ENCODE data around the gene ZP3.
A peak's percentile ranks its signal among the peaks of the same experiment; 100 is the strongest.
"Not testable (repeated sequence)": the region's sequence is repeated elsewhere in the genome, so short reads cannot be mapped to it uniquely, and the experiment has no call there.

Gene ZP3

DNA sequence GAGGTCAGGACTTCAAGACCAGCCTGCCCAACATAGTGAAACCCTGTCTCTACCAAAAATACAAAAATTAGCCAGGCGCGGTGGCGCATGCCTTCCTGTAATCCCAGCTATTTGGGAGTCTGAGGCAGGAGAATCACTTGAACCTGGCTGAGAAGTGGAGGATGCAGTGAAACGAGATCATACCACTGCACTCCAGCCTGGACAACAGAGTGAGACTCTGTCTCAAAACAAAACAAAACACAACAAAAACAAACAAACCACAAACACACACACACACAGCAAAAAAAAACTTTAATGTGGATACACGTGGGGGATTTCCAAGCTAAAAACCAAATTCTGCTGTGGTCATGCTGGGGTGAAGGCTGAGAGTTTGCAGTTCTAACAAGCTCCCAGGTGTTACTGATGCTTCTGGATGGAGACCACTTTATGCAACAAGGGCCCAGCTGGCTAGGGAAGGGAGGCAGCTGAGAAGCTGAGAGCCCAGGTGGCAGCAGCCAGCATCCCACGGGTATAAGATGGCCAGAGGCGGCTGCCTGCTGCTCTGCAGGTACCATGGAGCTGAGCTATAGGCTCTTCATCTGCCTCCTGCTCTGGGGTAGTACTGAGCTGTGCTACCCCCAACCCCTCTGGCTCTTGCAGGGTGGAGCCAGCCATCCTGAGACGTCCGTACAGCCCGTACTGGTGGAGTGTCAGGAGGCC, at the start of gene ZP3:
ZP3 (plus strand) TSS at position 538 of the 699 bp plus-strand sequence; CDS start at position 553, 15 bp downstream.
- no peak for DNase-seq

DNA sequence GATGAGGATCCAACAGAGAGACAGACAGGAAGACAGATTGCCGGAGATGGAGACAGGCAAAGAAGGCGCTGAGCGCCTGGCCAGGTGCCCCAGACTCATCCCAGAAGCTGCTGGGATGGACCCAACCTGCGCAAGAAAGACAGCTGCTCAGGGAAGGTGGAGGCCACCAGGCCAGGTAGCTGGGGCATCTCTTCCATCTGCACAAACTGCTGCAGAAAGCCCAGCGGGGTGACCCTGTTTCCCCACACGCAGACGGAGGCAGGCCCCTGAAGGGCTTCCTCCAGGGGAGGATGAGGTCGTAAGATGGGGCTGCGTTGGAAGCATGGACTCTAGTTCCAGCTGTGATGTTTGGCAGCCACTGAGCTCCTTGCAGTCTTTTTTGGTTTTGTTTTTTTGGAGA, 49.5 kb upstream of the ZP3 start:
- no peak for DNase-seq

DNA sequence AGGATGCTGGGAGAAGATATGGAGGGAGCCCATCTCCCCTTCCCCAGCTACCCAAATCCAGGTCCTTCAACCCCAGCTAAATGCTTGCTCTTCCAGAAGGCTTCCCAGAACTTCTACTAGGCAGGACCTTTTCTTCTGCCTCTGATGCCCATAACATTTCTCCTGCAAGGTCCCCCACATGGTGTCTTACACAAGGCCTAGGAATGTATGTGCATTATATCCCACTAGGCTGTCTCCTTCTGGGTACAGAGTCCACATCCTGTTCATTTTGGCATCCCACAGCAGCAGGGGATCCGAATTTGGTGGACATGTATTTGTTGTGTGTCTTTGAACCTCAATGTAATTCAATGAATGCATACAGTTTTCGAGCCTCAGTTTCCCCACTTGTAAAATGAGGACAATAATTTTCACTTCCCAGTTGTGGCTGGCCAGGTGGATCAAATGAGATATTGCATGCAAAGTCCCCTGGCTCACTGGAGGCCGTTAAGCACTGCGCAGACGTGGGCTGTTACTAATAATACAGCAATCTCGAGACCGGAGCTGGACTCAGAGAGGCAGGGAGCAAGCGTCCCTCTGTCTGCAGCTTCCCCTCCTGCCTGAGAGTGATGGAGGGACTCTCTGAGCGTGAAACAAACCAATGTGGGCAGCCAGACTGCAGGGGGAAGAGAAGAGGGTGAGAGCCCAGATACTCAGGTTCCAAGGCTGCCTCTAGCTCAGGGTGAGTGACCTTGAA, 47.4 kb upstream of the ZP3 start:
- no peak for DNase-seq

- no peak for DNase-seq
These were observed 44.2 kb upstream of the ZP3 start for GRCh38 chr7:76380623-76380966.

DNA sequence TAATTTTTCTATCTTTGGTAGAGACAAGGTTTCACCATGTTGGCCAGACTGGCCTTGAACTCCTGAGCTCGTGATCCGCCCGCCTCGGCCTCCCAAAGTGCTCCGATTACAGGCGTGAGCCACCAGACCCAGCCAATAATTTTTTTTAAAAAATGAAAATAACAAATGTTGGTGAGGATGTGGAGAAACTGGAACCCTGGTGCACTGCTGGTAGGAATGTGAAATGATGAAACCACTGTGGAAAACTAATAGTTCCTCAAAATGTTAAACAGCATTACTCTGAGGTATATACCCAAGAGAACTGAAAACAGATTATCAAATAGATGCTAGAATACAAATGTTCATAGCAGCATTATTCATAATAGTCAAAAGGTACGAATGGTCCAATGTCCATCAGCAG, 42.9 kb upstream of the ZP3 start:
- DNase-seq: no peak

GRCh38 chr7:76383089-76383944, 41.4 kb upstream of the ZP3 start:
- DNase-seq: peak; percentile 51

DNA sequence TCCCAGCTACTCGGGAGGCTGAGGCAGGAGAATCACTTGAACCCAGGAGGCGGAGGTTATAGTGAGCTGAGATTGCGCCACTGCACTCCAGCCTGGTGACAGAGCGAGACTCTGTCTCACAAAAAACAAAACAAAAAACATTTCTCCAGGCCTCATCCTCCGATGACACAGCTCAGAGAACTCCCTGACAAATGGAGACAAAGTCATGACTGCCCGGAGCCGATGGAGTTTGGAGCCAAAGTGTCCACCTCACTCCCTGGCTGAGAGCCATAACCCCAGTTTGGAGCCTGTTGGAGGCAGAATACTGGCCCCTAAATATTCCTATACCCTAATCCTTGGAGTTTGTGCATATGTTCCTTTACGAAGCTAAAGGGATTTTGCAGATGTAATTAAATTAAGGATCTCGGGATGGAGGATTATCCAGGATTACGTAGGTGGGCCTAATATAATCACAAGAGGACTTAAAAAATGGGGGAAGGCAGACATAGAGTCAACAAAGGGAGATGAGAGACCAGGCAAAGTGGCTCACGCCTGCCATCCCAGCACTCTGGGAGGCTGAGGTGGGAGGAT, 38.0 kb upstream of the ZP3 start:
- no peak for DNase-seq

DNA sequence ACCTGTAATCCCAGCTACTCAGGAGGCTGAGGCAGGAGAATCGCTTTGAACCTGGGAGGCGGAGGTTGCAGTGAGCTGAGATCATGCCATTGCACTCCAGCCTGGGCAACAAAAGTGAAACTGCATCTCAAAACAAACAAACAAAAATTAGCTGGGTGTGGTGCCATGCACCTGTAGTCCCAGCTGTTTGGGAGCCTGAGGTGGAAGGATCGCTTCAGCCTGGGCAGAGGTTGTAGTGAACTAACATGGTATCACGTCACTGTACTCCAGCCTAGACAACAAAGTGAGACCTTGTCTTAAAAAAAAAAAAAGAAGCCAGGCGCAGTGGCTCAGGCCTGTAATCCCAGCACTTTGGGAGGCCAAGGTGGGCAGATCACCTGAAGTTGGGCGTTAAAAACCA, 37.0 kb upstream of the ZP3 start:
- not testable (repeated sequence) for DNase-seq

DNA sequence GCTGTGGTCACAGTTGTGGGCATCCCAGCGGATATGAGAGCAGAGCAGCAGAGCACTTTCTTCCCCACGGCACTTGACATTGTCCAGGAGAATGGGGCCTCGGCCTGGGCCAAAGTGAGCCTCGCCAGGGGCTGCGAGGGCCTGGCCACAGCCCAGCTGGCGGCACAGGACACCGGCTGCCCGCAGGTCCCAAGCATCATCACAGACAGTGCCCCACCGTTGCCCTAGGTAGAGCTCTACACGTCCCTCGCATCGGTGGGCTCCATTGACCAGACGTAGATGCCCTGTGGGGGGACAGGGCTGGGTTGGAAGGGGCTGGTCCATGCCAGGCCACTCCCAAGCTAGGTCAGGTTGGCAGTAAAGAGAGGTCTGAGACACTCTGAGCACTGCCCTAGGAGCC, 34.7 kb upstream of the ZP3 start:
- no peak for DNase-seq

DNA sequence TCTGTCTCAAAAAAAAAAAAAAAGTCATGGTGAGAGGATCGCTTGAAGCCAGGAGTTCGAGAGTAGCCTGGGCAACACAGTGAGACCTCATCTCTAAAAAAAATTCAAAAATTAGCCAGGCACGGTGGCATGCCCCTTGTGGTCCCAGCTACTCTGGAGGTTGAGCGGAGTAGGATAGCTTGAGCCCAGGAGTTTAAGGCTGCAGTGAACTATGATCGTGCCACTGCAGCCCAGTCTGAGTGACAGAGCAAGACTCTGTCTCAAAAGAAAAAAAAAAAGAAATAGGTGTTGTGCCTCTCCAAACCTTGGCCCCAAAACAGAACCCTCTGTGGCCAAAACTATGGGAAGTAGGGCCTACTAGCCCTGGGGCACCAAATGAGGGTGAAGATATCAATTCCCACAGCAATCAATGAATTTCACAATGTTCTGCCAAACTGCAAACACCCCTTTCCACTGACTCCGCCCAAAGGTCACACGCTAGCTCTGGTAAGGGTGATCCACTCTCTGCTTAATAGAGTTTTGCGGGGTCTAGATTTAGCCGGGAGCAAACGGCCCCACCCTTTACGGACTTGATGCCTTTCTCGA, 32.1 kb upstream of the ZP3 start:
- no peak for DNase-seq

DNA sequence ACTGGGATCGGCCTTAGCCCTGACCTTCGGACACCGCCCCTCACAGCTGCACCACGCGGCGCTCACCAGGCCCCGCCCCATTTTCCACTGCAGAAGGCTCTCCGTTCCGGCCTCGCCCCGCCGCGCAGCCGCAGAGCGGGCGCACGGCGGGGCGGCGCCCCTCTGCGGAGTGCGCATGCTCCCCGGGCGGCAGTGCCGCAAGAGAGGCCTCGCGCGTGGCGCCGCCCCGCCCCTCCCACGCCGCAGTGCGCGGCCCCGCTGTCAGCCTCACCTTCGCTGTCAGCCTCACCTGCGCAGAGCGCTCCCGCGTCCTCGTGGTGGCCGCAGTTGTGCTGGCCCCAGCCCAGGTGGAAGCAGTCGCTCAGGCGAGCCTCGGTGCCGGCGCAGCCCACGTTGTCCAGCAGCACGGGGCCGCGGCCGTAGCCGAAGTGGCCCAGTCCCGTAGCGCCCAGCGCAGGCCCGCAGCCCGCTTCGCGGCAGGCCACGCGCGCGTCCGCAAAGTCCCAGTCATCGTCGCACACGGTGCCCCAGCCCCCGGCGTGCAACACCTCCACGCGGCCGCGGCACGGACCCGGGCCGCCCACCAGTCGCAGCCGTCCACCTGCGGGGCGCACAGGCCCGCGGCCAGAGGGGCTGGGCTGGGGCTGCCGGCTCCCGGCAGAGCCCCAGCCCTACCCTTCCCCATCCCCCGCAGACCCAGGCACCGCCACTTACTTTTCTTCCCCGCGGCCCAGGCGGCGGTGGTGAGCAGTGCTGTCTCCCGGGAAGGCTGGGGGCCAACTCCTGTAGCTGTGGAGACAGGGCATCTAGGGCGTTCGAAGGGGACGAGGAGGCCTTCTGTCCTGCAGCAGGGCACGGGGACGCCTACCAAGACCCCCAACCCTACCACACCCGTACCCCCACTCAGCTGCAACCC, 31.4 kb upstream of the ZP3 start:
- DNase-seq: peak; percentile 92

GRCh38 chr7:76394957-76395356, 29.8 kb upstream of the ZP3 start:
- DNase-seq: no peak

- DNase-seq: not testable (repeated sequence)
These were observed 29.2 kb upstream of the ZP3 start for GRCh38 chr7:76395605-76395964.

DNA sequence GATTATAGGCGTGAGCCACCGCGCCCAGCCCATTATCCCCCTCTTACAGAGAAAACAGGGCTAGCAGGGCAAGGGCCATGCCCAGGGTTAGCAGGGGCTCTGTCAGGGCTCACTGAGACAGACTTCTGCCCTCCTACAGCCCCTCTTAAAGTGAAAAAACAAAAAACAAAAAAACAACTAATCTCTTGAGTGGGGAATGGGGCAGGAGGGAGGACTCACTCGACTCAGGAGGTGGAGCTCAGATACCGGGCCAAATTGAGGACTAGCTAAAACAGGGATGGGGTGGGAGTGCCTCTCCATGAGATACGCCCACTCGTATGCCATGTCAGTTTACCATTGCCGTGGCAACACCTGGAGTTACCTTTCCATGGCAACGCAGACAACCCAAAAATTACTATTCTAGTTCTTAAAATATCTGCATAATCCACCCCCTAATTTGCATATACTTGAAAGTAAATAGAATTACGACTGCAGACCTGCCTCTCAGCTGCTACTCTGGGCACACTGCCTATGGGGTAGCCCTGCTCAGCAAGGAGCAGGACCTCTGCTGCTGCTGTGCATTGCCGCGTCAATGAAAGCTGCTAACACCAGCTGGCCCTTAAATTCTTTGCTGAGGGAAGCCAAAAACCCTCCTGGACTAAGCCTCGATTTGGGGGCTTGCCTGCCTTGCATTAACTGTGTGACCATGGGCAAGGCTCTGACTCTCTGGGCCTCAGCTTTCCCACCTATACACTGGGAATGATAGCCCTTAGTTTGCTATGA, 28.6 kb upstream of the ZP3 start:
- DNase-seq: peak; percentile 34

- no peak for DNase-seq
These were observed 27.9 kb upstream of the ZP3 start for GRCh38 chr7:76396864-76397263.

- DNase-seq: peak; percentile 79
These were observed 27.2 kb upstream of the ZP3 start for GRCh38 chr7:76397409-76398183.

DNA sequence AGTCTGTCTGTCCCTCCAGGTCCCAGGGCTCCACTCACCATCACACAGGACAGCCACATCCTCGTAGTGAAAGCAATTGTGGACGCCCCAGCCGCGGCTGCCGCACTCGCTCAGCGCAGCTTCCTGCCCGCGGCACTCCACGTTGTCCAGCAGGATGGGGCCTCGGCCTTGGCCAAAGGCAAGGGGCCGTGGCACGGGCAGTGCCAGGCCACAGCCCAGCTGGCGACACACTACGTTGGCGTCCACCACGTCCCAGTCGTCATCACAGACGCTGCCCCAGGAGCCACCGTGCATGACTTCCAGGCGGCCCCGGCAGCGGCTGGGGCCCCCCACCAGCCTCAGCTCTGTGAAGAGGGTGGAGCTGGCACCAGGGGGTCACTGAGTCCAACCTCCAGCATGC, 24.5 kb upstream of the ZP3 start:
- DNase-seq: no peak

GRCh38 chr7:76403097-76403496, 21.7 kb upstream of the ZP3 start:
- not testable (repeated sequence) for DNase-seq

DNA sequence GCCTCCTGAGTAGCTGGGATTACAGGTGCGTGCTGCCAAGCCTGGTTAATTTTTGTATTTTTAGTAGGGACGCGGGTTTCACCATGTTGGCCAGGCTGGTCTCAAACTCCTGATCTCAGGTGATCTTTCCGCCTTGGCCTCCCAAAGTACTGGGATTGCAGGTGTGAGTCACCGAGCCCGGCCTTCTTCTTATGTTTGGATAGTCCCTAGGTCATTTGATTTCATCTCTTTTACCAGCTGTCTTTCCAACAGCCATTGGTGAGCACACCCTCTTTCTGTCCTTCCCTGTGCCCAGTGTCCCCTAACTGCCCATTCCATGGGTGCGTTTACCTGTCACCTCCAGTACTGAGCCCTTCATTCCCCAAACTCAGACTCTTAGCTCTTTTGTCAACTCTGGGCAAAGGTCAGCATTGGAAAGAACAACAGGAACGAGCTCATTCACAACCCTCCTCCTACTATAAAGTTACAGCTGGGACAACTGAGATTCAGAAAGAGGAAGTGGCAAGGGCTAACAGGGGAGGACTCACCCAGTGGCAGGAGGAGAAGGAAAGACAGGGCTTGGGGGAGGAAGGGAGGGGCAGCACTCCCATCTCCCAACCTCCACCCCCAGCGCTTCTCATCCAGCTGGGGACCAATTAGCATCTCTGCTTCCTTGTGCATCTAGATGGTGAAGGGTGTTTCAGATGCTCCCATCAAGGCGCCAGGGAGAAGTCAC, 20.8 kb upstream of the ZP3 start:
- peak; percentile 34 for DNase-seq

DNA sequence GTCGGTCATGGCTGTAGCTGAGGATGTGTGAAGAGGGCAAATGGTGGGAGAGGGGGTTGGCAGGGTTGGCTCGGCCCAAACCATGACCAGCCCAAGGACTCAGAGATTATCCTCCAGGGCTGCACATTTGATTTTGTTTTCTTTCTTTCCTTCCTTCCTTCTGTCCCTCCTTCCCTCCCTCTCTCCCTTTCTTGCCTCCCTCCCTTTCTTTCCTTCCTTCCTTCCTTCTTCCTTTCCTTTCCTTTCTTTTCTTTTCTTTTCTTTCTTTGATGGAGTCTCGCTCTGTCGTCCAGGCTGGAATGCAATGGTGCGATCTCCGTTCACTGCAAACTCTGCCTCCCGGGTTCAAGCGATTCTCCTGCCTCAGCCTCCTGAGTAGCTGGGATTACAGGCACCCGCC, 19.0 kb upstream of the ZP3 start:
- DNase-seq: no peak

Measured in hematopoietic multipotent progenitor cell treated with erythropoietin and hydrocortisone succinate and interleukin-3 and kit ligand, for 8 days (in vitro differentiated cells).